ENCODE results near the gene DNAJC4. TPM values are rescaled to one million over a fixed set of nuclear protein-coding genes. Genes with fewer than 3 reads are reported as not detected.

DNAJC4 gene
- total and polyA plus RNA-seq, 9 of the 15 experiments (the other 6 are each of a cell fraction or from before 2014, with no cell fraction given), result 4.0 to 32.6 (median 19.9) TPM

DNA sequence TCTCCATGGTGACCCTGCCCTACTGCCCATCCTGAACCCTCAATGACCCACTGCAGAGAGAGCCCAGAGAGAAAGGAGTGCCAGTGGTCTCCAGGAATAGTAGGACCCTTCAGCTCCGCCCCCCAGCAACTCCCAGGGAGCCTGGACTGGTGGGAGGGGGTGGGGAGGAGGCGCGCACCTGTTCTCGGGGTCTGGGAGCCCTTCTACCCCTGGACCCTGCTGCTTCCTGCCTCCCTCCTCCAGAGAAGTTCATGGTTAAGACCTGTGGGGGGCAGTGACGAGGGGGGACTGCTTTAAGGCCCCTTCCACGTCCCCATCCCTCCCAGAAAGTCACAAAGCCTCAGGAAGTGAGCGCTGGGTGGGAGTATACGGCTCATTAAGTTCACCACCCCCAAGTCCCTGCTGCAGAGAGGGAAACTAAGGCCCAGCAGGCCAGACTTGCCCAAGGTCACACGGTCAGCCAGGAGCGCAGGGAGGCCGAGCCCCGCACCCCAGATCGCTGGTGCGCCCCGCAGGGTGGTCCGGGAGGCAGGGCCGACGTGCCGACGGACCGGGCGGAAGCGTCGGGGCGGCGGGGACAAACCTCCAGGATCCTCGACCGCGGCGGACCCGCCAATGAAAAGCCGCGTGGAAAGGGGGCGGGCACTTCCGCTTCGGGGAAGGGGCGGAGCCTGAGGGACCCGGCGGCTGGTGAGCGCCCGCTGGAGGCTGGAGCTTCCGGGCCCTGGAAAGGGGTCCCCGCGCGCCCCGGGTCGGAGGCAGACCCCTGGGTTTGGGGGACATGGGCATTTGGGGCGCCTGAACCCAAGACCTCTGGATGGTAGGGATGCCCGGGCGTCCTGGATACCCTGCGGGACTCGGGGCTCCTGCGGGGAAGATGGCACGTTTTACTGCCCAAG is 4.5 kb upstream of the DNAJC4 start, which contains the start of the genes NUDT22 and TRPT1 (continued):
- TF ChIP-seq ZBTB2 (IDR thresholded peaks at IDR 0.05) (0 out of 2 replicates have a peak, but pooled peaks have one; percentile 33), LCOR (CRISPR knock-in tag; IDR thresholded peaks at IDR 0.05) (no peak; the same call in none of the 2 replicates), GABPA (tag; conservative IDR thresholded peaks at IDR 0.05; ENCODE audit: low read depth) (peak; percentile 92), BRCA1 (IDR thresholded peaks at IDR 0.05) (no peak), BRCA1 (CRISPR knock-in tag; IDR thresholded peaks at IDR 0.05) (no peak), ZNF583 (CRISPR knock-in tag; IDR thresholded peaks at IDR 0.05) (no peak), FOXM1 (IDR thresholded peaks at IDR 0.05; ENCODE audit: low read depth) (no peak), FOXM1 (CRISPR knock-in tag; IDR thresholded peaks at IDR 0.05; ENCODE audit: low read depth) (0 out of 2 replicates have a peak, but pooled peaks have one; percentile 76), ELF1 (tag; IDR thresholded peaks at IDR 0.05) (peak; percentile 89), ZNF224 (CRISPR knock-in tag; IDR thresholded peaks at IDR 0.05) (no peak), NR2C1 (IDR thresholded peaks at IDR 0.05) (no peak), NR2C1 (tag; IDR thresholded peaks at IDR 0.05) (no peak), USF1 (CRISPR knock-in tag; IDR thresholded peaks at IDR 0.05) (no peak; the same call in 1 of the 2 replicates), POLR2G (IDR thresholded peaks at IDR 0.05; ENCODE audit: low read depth, low read length) (peak; percentile 87), YY1 (IDR thresholded peaks at IDR 0.05; ENCODE audit: borderline replicate concordance in 1 of 3, control insufficient read depth in 1 of 3, extremely low read depth in 1 of 3, insufficient read depth in 3 of 3, insufficient read length in 1 of 3, insufficient replicate concordance in 2 of 3, low read depth in 1 of 3, low read length in 2 of 3) (peak in 2 of 3 experiments; percentile 30 to 40), ZNF282 (CRISPR knock-in tag; IDR thresholded peaks at IDR 0.05) (no peak), CREB1 (IDR thresholded peaks at IDR 0.05) (0 out of 2 replicates have a peak, but pooled peaks have one; percentile 34), CREB1 (CRISPR knock-in tag; IDR thresholded peaks at IDR 0.05) (peak; percentile 43; the same call in 1 of the 2 replicates), EP400 (IDR thresholded peaks at IDR 0.05) (peak; percentile 80), TOE1 (IDR thresholded peaks at IDR 0.05; ENCODE audit: borderline replicate concordance) (no peak), TOE1 (CRISPR knock-in tag; IDR thresholded peaks at IDR 0.05; ENCODE audit: borderline replicate concordance, low read depth) (no peak), HDAC2 (IDR thresholded peaks at IDR 0.05) (0 out of 2 replicates have a peak, but pooled peaks have one; percentile 48)
- TF ChIP-seq, protein P1, sequence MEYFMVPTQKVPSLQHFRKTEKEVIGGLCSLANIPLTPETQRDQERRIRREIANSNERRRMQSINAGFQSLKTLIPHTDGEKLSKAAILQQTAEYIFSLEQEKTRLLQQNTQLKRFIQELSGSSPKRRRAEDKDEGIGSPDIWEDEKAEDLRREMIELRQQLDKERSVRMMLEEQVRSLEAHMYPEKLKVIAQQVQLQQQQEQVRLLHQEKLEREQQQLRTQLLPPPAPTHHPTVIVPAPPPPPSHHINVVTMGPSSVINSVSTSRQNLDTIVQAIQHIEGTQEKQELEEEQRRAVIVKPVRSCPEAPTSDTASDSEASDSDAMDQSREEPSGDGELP (CRISPR knock-in tag; IDR thresholded peaks at IDR 0.05; ENCODE audit: borderline replicate concordance), result peak; percentile 63; the same call in 1 of the 2 replicates
- TF ChIP-seq, protein P2, sequence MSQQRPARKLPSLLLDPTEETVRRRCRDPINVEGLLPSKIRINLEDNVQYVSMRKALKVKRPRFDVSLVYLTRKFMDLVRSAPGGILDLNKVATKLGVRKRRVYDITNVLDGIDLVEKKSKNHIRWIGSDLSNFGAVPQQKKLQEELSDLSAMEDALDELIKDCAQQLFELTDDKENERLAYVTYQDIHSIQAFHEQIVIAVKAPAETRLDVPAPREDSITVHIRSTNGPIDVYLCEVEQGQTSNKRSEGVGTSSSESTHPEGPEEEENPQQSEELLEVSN (IDR thresholded peaks at IDR 0.05; ENCODE audit: borderline replicate concordance in 1 of 2, extremely low read depth in 1 of 2, insufficient read depth in 1 of 2, insufficient read length in 1 of 2, low read depth in 1 of 2, low read length in 1 of 2, poor library complexity in 1 of 2, severe bottlenecking in 1 of 2), result peak in 1 of 2 experiments; percentile 47
